22Rv1 (cell line): Measurements from ENCODE around the gene MYH13.

Source experiments
- ZFX ChIP-seq: fragments of 450-650 bp; IDR thresholded peaks from 2 replicates; pipeline ENCODE4 v1.6.1; 2017; ENCODE audit warnings: antibody characterized with exemption, borderline replicate concordance
- TF ChIP-seq, protein P1 (sequence below): fragments of 450-650 bp; IDR thresholded peaks from 2 replicates; pipeline ENCODE4 v1.5.1; 2017; ENCODE audit warnings: mild to moderate bottlenecking

DNA sequence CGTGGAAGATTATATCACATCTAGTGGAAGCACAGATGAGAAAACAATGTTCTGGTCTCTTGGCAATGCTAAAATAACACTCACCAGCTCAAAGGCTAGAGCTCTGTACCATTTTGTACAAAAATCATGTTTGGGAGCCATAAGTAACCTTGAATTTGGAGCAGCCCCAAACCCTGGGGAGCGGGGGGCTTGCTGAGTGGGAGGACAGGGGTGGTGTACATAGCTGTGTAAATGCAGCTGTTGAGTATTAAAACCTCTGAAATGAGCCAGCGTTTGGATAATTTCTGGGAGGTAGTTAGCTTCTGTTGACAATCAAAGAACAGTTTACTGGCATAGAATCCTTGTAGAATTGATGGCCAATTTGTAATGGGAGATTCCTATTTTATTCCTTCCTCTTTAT is 44.6 kb upstream of the MYH13 start:
- TF ChIP-seq, protein P1, sequence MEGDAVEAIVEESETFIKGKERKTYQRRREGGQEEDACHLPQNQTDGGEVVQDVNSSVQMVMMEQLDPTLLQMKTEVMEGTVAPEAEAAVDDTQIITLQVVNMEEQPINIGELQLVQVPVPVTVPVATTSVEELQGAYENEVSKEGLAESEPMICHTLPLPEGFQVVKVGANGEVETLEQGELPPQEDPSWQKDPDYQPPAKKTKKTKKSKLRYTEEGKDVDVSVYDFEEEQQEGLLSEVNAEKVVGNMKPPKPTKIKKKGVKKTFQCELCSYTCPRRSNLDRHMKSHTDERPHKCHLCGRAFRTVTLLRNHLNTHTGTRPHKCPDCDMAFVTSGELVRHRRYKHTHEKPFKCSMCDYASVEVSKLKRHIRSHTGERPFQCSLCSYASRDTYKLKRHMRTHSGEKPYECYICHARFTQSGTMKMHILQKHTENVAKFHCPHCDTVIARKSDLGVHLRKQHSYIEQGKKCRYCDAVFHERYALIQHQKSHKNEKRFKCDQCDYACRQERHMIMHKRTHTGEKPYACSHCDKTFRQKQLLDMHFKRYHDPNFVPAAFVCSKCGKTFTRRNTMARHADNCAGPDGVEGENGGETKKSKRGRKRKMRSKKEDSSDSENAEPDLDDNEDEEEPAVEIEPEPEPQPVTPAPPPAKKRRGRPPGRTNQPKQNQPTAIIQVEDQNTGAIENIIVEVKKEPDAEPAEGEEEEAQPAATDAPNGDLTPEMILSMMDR = no peak
- no peak for TF ChIP-seq ZFX
